ENCODE results near the gene RAN. TPM values are rescaled to one million over a fixed set of nuclear protein-coding genes. Genes with fewer than 3 reads are reported as not detected.

Gene RAN
- total RNA-seq, 1 experiment from 2014 or later = 1,968 TPM

DNA sequence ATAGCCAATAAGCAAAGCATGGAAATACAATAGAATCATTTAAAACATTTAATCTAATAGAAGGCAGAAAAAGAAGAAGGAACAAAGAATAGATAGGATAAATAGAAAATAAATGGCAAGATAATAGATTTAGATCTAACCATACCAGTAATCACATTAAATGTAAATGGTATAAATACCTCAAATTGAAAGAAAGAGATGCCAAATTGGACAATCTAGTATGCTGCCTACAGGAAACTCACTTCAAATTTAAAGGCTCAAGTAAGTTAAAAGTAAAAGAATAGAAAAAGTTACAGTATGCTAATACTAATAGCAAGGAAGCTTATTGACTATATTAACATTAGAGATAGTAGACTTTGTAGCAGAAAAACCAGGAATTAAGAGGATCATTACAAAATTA lies 40.1 kb downstream of the RAN start:
- Histone ChIP-seq H3K9ac (ENCODE audit: extremely low read depth, insufficient read length, low read length) (no peak overlapping the region), H3K4me1 (ENCODE audit: insufficient read depth, low read length) (peaks cover 2% of the 10 kb centered on the region; the same call in 1 of the 2 replicates), H3K23ac (ENCODE audit: insufficient read length, low read depth, low read length) (no peak overlapping the region), H4K5ac (ENCODE audit: insufficient read length, low read depth, low read length) (no peak overlapping the region), H3K79me2 (ENCODE audit: insufficient read depth, low read length) (no peaks in the 10 kb centered on the region), H3K18ac (ENCODE audit: insufficient read length, low read depth, low read length) (no peak overlapping the region), H2BK12ac (ENCODE audit: insufficient read length, low read depth, low read length) (no peak overlapping the region), H2BK5ac (ENCODE audit: insufficient read length, low read length) (no peak overlapping the region), H3T11ph (ENCODE audit: low read length) (no peak overlapping the region), H3K9me3 (ENCODE audit: control insufficient read depth, low read depth, low read length) (no peaks in the 10 kb centered on the region), H3K14ac (ENCODE audit: insufficient read depth, low read length) (no peak overlapping the region), H2AFZ (ENCODE audit: low read length) (no peak overlapping the region), H3K4ac (ENCODE audit: low read depth, low read length) (no peak overlapping the region), H3K27ac (ENCODE audit: insufficient read length, low read depth, low read length) (no peak overlapping the region), H2BK20ac (ENCODE audit: low read depth, low read length, poor library complexity, severe bottlenecking) (no peak overlapping the region), H3K23me2 (ENCODE audit: insufficient read length, low read depth, low read length, poor library complexity, severe bottlenecking) (no peaks in the 10 kb centered on the region), H2AK5ac (ENCODE audit: insufficient read length, low read length) (no peak overlapping the region), H2BK120ac (ENCODE audit: low read depth, low read length, poor library complexity, severe bottlenecking) (no peak overlapping the region), H4K20me1 (ENCODE audit: control insufficient read depth, insufficient read depth, insufficient read length) (no peaks in the 10 kb centered on the region), H4K91ac (ENCODE audit: insufficient read length, low read depth, low read length) (no peak overlapping the region), H3K79me1 (ENCODE audit: insufficient read depth, low read depth, low read length, poor library complexity, severe bottlenecking) (no peaks in the 10 kb centered on the region), H3K56ac (ENCODE audit: insufficient read length, low read depth, low read length) (no peak overlapping the region), H3K27me3 (ENCODE audit: insufficient read depth, low read length) (no peaks in the 10 kb centered on the region), H3K4me2 (ENCODE audit: insufficient read depth, insufficient read length, low read length) (no peak overlapping the region), H4K8ac (replicated peaks; ENCODE audit: insufficient read length, low read depth, low read length) (no peak overlapping the region), H2BK15ac (ENCODE audit: low read depth, low read length) (no peak overlapping the region)
- Mint-ChIP-seq H3K4me3 (no peak overlapping the region), H3K4me1 (peaks cover 9 to 10% of the 10 kb centered on the region in 2 experiments), H3K9me3 (peaks cover 26 to 40% of the 10 kb centered on the region in 2 experiments), H3K36me3 (ENCODE audit: insufficient read depth in 1 of 3, low read depth in 3 of 3) (peaks cover 0 to 10% (median 4%) of the 10 kb centered on the region in 3 experiments; a peak in 3 of 7 replicates), H3K27ac (no peak overlapping the region), H3K27me3 (ENCODE audit: low read depth) (peaks cover 12% of the 10 kb centered on the region)
- TF ChIP-seq, protein P1, sequence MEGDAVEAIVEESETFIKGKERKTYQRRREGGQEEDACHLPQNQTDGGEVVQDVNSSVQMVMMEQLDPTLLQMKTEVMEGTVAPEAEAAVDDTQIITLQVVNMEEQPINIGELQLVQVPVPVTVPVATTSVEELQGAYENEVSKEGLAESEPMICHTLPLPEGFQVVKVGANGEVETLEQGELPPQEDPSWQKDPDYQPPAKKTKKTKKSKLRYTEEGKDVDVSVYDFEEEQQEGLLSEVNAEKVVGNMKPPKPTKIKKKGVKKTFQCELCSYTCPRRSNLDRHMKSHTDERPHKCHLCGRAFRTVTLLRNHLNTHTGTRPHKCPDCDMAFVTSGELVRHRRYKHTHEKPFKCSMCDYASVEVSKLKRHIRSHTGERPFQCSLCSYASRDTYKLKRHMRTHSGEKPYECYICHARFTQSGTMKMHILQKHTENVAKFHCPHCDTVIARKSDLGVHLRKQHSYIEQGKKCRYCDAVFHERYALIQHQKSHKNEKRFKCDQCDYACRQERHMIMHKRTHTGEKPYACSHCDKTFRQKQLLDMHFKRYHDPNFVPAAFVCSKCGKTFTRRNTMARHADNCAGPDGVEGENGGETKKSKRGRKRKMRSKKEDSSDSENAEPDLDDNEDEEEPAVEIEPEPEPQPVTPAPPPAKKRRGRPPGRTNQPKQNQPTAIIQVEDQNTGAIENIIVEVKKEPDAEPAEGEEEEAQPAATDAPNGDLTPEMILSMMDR (conservative IDR thresholded peaks at IDR 0.05) = no peak
- no peak for DNase-seq
